BLaER1 (cell line): ENCODE measurements around the gene HBA2.
"Not testable (repeated sequence)": the region's sequence is repeated elsewhere in the genome, so short reads cannot be mapped to it uniquely, and the experiment has no call there.

ENCODE experiments used
- H3K27ac ChIP-seq: shearing (Covaris generic); formaldehyde crosslinking; 2 replicates; pipeline ENCODE4 v1.8.1; 2022
- H3K27me3 ChIP-seq: shearing (Covaris generic); formaldehyde crosslinking; 2 replicates; pipeline ENCODE4 v1.8.1; 2022
- H3K36me3 ChIP-seq: shearing (Covaris generic); formaldehyde crosslinking; 2 replicates; pipeline ENCODE4 v1.8.1; 2022
- H3K4me1 ChIP-seq: shearing (Covaris generic); formaldehyde crosslinking; 2 replicates; pipeline ENCODE4 v1.8.1; 2022
- H3K4me2 ChIP-seq: shearing (Covaris generic); formaldehyde crosslinking; 2 replicates; pipeline ENCODE4 v1.8.1; 2022
- H3K4me3 ChIP-seq: shearing (Covaris generic); formaldehyde crosslinking; 2 replicates; pipeline ENCODE4 v1.8.1; 2022
- H3K9ac ChIP-seq: shearing (Covaris generic); formaldehyde crosslinking; 2 replicates; pipeline ENCODE4 v1.8.1; 2022
- H3K9me3 ChIP-seq: shearing (Covaris generic); formaldehyde crosslinking; 2 replicates; pipeline ENCODE4 v1.8.1; 2022
- H4K20me1 ChIP-seq: shearing (Covaris generic); formaldehyde crosslinking; 2 replicates; pipeline ENCODE4 v1.8.1; 2022
- Cebpa-rat ChIP-seq: shearing (Covaris generic); IDR thresholded peaks from 2 replicates; pipeline ENCODE4 v1.8.1; 2022

Gene HBA2

DNA sequence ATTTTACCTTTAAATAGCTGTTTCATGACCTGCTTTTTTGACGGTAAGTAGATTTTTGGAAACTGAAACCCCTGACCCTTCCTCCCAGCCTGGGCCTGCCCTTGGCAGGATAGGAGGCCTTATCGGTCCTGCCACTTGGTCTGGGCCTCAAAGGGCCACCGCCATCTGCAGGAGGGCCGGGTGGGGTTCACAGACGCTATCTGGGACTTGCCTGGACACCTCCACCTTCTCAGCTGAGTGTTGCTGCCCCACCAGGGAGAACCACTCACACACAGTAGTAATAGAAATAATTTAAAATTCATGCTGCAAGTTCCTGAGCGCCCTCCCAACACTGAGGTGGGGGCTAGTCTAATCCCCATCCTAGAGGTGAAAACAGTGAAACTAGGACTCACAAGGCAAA is 29.6 kb upstream of the HBA2 start:
- Histone ChIP-seq H3K4me1 (0 out of 2 replicates have a peak, but pooled peaks cover 7% of the 10 kb centered on the region), H3K36me3 (no peaks in the 10 kb centered on the region), H4K20me1 (no peaks in the 10 kb centered on the region), H3K4me3 (no peak overlapping the region), H3K9me3 (no peaks in the 10 kb centered on the region), H3K27me3 (no peaks in the 10 kb centered on the region), H3K27ac (no peak overlapping the region), H3K4me2 (no peak overlapping the region), H3K9ac (no peak overlapping the region)
- no peak for TF ChIP-seq Cebpa-rat

GRCh38 chr16:143456-143855 is 29.2 kb upstream of the HBA2 start:
- 0 out of 2 replicates have a peak, but pooled peaks cover 7% of the 10 kb centered on the region for H3K4me1 ChIP-seq
- H3K4me3 ChIP-seq = no peak overlapping the region
- no peak overlapping the region for H3K9ac ChIP-seq
- H3K9me3 ChIP-seq = no peaks in the 10 kb centered on the region
- no peaks in the 10 kb centered on the region for H4K20me1 ChIP-seq
- H3K27ac ChIP-seq = no peak overlapping the region
- H3K27me3 ChIP-seq = no peaks in the 10 kb centered on the region; the same call in 1 of the 2 replicates
- H3K36me3 ChIP-seq = no peaks in the 10 kb centered on the region
- H3K4me2 ChIP-seq = no peak overlapping the region
- no peak for TF ChIP-seq Cebpa-rat

DNA sequence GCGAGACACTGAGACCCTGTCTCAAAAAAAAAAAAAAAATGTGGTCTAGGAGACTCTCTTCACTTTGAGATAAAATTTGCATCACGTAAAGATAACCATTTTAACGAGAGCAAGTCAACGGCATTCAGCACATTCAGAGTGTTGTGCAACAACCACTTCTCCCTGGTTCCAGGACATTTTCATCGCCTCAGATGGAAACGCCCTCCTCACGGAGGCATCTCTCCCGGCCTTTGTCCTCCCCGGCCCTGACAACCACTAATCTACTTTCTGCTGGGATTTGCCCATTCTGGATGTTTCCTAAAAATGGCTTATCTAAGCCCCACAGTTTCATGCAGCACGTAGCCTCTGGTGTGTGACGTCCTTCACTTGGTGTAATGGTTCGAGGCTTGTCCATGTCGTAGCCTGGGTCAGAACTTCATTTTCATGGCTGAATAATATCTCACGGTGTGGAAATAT is 27.9 kb upstream of the HBA2 start:
- no peak for TF ChIP-seq Cebpa-rat
- Histone ChIP-seq H3K4me2 (no peak overlapping the region), H3K4me1 (no peaks in the 10 kb centered on the region), H3K9me3 (no peaks in the 10 kb centered on the region), H4K20me1 (no peaks in the 10 kb centered on the region), H3K27ac (no peak overlapping the region), H3K27me3 (peaks cover 6% of the 10 kb centered on the region; the same call in 1 of the 2 replicates), H3K9ac (no peak overlapping the region), H3K36me3 (no peaks in the 10 kb centered on the region), H3K4me3 (no peak overlapping the region)

DNA sequence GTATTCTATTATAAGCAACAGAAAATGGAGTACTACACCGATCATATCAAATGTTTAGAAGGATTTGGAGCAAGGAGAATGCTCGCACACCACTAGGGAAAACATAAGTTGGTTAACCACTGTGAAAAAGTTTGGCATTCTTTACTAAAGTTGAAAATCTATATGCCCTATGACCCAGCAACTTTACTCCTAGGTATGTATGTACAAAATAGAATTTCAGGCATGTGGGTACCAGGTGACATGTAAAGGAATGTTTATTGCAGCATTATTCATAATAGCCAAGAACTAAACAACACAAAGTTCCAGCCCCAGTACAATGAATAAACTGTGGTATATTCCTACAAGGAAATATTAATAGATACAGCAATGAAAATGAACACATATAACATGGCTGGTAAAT is 26.0 kb upstream of the HBA2 start:
- H4K20me1 ChIP-seq = no peaks in the 10 kb centered on the region
- no peaks in the 10 kb centered on the region for H3K9me3 ChIP-seq
- TF ChIP-seq Cebpa-rat = no peak
- H3K4me1 ChIP-seq = no peaks in the 10 kb centered on the region
- H3K27ac ChIP-seq = no peak overlapping the region
- H3K27me3 ChIP-seq = peaks cover 6% of the 10 kb centered on the region; the same call in 1 of the 2 replicates
- no peaks in the 10 kb centered on the region for H3K36me3 ChIP-seq
- H3K4me2 ChIP-seq = no peak overlapping the region
- no peak overlapping the region for H3K9ac ChIP-seq
- no peak overlapping the region for H3K4me3 ChIP-seq

DNA sequence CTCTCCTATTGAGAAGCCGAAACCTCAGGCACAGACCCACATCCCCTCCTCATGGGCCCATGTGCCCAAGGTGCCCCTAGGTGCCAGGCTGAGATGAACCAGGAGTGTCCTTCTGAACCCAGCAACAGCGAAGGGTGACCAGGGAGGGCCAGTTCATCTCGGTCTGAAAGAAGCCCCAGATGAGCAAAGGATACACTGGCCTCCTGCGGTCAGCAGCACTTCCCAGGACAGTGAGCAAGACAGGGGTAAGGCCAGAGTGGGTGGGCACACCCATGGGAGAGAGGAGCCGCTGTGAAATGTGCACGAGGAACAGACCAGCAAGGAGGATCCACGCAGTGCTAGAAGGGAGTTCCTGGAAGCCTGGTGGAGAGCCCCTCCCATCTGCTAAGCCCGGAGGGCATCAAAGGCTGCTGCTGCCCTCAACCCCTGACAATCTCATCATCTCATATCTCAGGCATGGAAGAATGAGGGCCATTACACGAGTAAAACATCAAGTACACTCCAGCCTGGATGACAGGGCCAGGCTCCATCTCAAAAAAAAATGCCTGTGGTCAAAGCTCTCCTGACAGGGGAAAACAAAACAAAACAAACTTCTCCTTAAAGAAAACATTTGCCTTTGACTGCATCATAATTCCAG is 23.5 kb upstream of the HBA2 start:
- Histone ChIP-seq H3K4me3 (no peak overlapping the region), H3K4me2 (no peak overlapping the region), H3K9ac (no peak overlapping the region)

DNA sequence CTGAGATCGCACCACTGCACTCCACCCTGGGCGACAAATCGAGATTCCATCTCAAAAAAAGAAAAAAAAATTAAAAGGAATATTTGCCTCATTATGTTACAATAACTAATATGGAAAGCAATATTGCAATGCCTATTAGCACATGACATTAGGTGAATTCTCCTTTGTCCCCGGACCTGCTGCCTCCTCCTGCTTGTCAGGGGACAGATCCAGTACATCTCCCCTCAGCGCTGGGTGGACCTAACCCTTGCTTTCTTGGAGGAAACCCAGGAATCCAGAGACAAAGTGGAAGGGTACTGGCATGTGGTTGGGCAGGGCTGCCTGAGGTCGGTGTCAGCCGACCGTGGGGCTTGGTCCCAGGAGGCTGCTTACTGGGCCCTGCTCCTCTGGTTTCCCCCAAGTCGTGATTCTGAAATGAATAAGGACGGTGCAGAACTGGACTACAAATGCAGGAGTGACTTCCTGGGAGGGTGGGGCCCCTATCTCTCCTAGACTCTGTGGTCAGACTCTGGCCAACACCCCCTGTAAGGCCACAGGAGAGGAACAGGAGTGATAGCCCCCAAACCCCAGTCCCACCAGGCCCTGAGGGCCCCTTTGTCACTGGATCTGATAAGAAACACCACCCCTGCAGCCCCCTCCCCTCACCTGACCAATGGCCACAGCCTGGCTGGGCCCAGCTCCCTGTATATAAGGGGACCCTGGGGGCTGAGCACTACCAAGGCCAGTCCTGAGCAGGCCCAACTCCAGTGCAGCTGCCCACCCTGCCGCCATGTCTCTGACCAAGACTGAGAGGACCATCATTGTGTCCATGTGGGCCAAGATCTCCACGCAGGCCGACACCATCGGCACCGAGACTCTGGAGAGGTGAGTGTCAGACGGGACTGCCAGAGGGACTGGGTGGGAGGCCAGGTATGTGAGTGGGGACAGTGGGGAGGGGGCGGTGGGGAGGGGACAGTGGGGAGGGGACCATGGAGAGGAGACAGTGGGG is 20.2 kb upstream of the HBA2 start, which contains the start of gene HBZ:
Gene HBZ (plus strand): TSS at position 504 of the 988 bp plus-strand sequence. CDS start 266 bp downstream, at position 770.
- Histone ChIP-seq H3K4me2 (peak within 1 kb of the TSS; percentile 53), H3K27me3 (peaks cover 35% of the 10 kb centered on the region), H3K4me3 (no peak within 1 kb of the TSS), H3K9ac (no peak within 1 kb of the TSS), H3K9me3 (no peaks in the 10 kb centered on the region), H3K36me3 (no peaks in the 10 kb centered on the region), H4K20me1 (no peaks in the 10 kb centered on the region), H3K4me1 (peaks cover 8% of the 10 kb centered on the region), H3K27ac (no peak within 1 kb of the TSS)
- TF ChIP-seq Cebpa-rat = no peak

More for the DNA sequence above, 23.5 kb upstream of the HBA2 start:
- no peak overlapping the region for H3K27ac ChIP-seq
- H3K27me3 ChIP-seq = peaks cover 7% of the 10 kb centered on the region
- TF ChIP-seq Cebpa-rat = no peak
- H3K36me3 ChIP-seq = no peaks in the 10 kb centered on the region
- H4K20me1 ChIP-seq = no peaks in the 10 kb centered on the region
- peaks cover 8% of the 10 kb centered on the region for H3K4me1 ChIP-seq
- no peaks in the 10 kb centered on the region for H3K9me3 ChIP-seq

- not testable (repeated sequence) for H3K36me3 ChIP-seq, H3K27ac ChIP-seq, H4K20me1 ChIP-seq, H3K9me3 ChIP-seq, H3K9ac ChIP-seq, H3K4me1 ChIP-seq, H3K4me2 ChIP-seq, H3K4me3 ChIP-seq
- H3K27me3 ChIP-seq = peaks cover 35% of the 10 kb centered on the region
Measured at GRCh38 chr16:153129-153521, 19.6 kb upstream of the HBA2 start.

DNA sequence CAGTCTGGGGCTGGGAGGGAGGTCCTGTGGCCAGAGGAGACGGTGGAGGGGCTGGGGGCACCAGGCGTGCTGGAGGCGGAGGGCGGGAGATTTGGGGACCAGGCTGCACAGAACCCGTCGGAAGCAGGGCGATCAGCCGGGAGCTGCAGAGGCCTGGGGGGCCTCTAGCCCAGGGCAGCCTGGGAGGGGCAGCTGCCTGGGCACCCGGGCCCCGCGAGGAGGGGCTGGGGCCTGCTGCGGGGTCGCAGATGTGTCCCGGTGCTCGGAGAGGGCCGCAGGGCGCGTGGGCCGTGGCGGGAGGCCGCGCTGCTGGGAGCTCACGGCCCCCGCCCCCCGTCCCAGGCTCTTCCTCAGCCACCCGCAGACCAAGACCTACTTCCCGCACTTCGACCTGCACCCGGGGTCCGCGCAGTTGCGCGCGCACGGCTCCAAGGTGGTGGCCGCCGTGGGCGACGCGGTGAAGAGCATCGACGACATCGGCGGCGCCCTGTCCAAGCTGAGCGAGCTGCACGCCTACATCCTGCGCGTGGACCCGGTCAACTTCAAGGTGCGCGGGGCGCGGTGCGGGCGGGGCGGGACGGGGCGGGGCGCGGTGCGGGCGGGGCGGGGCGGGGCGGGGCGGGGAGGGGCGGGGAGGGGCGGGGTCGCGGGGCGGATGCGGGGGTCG is 19.0 kb upstream of the HBA2 start:
- H3K36me3 ChIP-seq, H3K9me3 ChIP-seq, H3K27ac ChIP-seq, H3K4me2 ChIP-seq, H3K4me3 ChIP-seq, H3K9ac ChIP-seq, H4K20me1 ChIP-seq, H3K4me1 ChIP-seq: not testable (repeated sequence)
- H3K27me3 ChIP-seq = peaks cover 34% of the 10 kb centered on the region

DNA sequence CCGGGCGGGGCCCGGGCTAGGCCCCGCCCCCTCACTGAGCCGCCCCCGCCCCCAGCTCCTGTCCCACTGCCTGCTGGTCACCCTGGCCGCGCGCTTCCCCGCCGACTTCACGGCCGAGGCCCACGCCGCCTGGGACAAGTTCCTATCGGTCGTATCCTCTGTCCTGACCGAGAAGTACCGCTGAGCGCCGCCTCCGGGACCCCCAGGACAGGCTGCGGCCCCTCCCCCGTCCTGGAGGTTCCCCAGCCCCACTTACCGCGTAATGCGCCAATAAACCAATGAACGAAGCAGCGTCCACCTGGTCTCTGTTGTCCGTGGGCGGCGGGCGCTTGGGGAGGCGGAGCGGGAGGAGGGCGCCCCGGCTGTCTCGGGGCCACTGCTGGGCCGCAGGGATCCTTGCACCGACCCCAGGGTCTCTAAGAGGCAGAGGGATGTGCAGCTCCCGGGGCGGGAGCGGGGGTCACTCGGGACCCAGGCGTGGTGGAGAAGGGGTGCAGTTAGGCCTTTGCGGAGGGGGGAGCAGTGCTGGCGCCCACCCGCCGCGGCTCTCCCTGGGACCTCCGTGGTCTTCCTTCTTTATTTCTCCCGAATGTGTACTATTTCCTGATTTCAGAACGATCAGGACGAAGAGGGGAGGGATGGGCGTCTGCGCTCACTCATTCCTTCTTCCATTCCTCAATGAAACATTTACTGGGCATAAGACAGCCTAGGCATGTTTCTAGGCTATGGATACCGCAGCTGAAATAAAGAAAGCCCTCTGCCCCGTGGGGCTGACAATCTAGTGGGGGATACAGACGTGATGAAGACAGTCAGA is 18.3 kb upstream of the HBA2 start:
- peak overlapping the region; percentile 25 for H3K4me3 ChIP-seq
- peak overlapping the region; percentile 61 for H3K4me2 ChIP-seq
- no peak overlapping the region for H3K9ac ChIP-seq

More for the DNA sequence above, 18.3 kb upstream of the HBA2 start:
- H4K20me1 ChIP-seq = no peaks in the 10 kb centered on the region
- H3K9me3 ChIP-seq = no peaks in the 10 kb centered on the region
- no peak for TF ChIP-seq Cebpa-rat
- peaks cover 32% of the 10 kb centered on the region for H3K27me3 ChIP-seq
- H3K27ac ChIP-seq = no peak overlapping the region
- H3K36me3 ChIP-seq = no peaks in the 10 kb centered on the region
- H3K4me1 ChIP-seq = peaks cover 8% of the 10 kb centered on the region
